Tibial nerve (tissue), 4 donors: ENCODE measurements around the gene FOXP4. TPM values are rescaled to one million over a fixed set of nuclear protein-coding genes. Genes with fewer than 3 reads are reported as not detected.

Source experiments
- DNase-seq, 2 donors: peaks; one replicate each; pipeline ENCODE4 v3.0.0-alpha.2; 2019; ENCODE audit warnings: low spot score in 2 of 2
- H3K27ac ChIP-seq, 4 donors: fragments of 200-600 bp; sonication (generic) in 3 of 4; one replicate each; pipeline ENCODE4 v1.5.1; 2017 to 2019; ENCODE audit warnings: mild to moderate bottlenecking in 1 of 4
- H3K27me3 ChIP-seq, 2 donors: fragments of 200-600 bp; sonication (generic) in 1 of 2; one replicate each; pipeline versions ENCODE4 v1.5.1 to v1.6.0; 2017 to 2019
- H3K36me3 ChIP-seq, 3 donors: fragments of 200-600 bp; sonication (generic); one replicate each; pipeline ENCODE4 v1.5.1; 2018 to 2019
- H3K4me1 ChIP-seq, 4 donors: fragments of 200-600 bp; sonication (generic) in 3 of 4; one replicate each; pipeline ENCODE4 v1.5.1; 2017 to 2019
- H3K4me3 ChIP-seq, 4 donors: fragments of 200-600 bp; sonication (generic) in 3 of 4; one replicate each; pipeline ENCODE4 v1.5.1; 2017 to 2019; ENCODE audit warnings: mild to moderate bottlenecking in 1 of 4, moderate library complexity in 1 of 4
- H3K9me3 ChIP-seq, 4 donors: fragments of 200-600 bp; sonication (generic) in 3 of 4; one replicate each; pipeline ENCODE4 v1.5.1; 2017 to 2019
- EP300 ChIP-seq, 2 donors: sonication (generic); formaldehyde crosslinking; IDR thresholded peaks; one replicate each; pipeline ENCODE4 v1.6.1; 2017; ENCODE audit warnings: antibody characterized with exemption in 2 of 2, mild to moderate bottlenecking in 1 of 2
- POLR2A ChIP-seq, 2 donors: fragments of 450-650 bp; IDR thresholded peaks; one replicate each; pipeline ENCODE4 v1.6.1; 2017; ENCODE audit warnings: antibody characterized with exemption in 2 of 2, mild to moderate bottlenecking in 2 of 2, moderate library complexity in 2 of 2
- WGBS, 2 donors: methylation state at CpG; one replicate each; pipeline ENCODE4 v1.1.5; 2018; 5-methylcytosine and 5-hydroxymethylcytosine counted together
- total RNA-seq, 4 donors: library from RNA; depleted of rRNA; stranded (reverse); fragments of >200 nt; gene quantifications; one replicate each; pipeline ENCODE4 v1.1.0, GENCODE V29; 2016
- TF ChIP-seq, protein P1 (sequence below), 5 experiments: fragments of 200-600 bp in 3 of 5; fragments of 450-650 bp in 2 of 5; sonication (generic) in 3 of 5; IDR thresholded peaks; one replicate each; pipeline ENCODE4 v1.5.1; 2016 to 2019; ENCODE audit warnings: antibody characterized with exemption in 5 of 5, mild to moderate bottlenecking in 3 of 5, moderate library complexity in 2 of 5

Gene FOXP4
- total RNA-seq, 4 donors from 2014 or later = 11.1 to 16.2 (median 14.7) TPM

DNA sequence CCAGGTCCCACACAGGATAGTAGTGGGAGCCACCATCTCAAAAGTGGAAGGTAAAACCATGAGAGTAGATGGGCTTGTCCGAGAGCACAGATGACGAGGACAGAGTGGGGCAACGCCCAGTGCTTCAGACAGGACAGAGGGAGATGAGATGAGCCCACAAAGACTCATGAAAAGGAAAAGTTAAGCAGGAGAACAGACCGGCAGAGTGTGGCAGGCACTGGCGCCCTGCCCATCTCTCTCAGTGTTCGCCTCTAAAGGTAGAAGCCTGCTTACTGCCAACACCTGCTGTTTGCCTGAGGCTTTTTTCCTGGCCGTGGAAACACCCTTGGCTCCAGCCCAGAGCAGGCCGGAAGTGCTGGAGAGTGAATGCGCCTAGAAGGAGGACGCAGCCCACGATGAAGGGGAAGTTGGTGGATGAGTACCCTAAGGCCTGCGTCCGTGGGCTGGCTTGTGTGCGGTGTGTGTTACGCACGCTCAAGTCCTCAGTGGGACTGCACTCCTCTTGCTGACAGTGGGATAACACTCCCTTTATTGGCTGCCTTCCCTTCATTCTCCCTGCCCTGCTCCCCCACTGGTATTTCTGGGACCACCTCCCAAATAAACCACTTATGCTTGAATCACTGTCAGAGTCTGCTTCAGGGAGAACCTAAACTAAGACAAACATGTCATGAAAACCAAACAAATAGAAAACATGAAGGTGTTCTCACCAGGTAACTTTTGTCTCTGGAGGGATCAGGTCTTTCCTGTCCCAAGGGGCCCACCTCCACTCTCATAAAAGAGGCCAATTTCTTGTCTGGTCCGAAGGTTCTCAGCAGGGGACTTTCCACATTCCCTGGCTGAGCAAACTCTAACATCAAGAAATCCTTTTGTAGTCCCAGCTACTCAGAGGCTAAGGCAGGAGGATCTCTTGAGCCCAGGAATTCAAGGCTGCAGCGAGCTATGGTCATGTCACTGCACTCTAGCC lies 9.1 kb upstream of the FOXP4 start:
- no peak overlapping the region for H3K27ac ChIP-seq
- H3K36me3 ChIP-seq = no peaks in the 10 kb centered on the region
- H3K4me1 ChIP-seq = peaks cover 0 to 20% (median 3%) of the 10 kb centered on the region in 4 donors
- no peak overlapping the region for H3K4me3 ChIP-seq
- H3K27me3 ChIP-seq = no peaks in the 10 kb centered on the region
- TF ChIP-seq, protein P1, sequence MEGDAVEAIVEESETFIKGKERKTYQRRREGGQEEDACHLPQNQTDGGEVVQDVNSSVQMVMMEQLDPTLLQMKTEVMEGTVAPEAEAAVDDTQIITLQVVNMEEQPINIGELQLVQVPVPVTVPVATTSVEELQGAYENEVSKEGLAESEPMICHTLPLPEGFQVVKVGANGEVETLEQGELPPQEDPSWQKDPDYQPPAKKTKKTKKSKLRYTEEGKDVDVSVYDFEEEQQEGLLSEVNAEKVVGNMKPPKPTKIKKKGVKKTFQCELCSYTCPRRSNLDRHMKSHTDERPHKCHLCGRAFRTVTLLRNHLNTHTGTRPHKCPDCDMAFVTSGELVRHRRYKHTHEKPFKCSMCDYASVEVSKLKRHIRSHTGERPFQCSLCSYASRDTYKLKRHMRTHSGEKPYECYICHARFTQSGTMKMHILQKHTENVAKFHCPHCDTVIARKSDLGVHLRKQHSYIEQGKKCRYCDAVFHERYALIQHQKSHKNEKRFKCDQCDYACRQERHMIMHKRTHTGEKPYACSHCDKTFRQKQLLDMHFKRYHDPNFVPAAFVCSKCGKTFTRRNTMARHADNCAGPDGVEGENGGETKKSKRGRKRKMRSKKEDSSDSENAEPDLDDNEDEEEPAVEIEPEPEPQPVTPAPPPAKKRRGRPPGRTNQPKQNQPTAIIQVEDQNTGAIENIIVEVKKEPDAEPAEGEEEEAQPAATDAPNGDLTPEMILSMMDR (IDR thresholded peaks at IDR 0.05) = no peak
- WGBS, 2 donors = 50 to 62% methylated on average over 18 of the region's 18 CpGs
- no peak for DNase-seq
- H3K9me3 ChIP-seq = no peaks in the 10 kb centered on the region

- DNase-seq = no peak
- H3K27me3 ChIP-seq = no peaks in the 10 kb centered on the region
- H3K4me3 ChIP-seq = no peak overlapping the region
- no peaks in the 10 kb centered on the region for H3K9me3 ChIP-seq
- TF ChIP-seq, protein P1 (IDR thresholded peaks at IDR 0.05) = no peak
- TF ChIP-seq POLR2A (IDR thresholded peaks at IDR 0.05) (no peak), EP300 (IDR thresholded peaks at IDR 0.05) (no peak)
- no peak overlapping the region for H3K27ac ChIP-seq
- WGBS, 2 donors = 59 to 70% methylated on average over 2 of the region's 2 CpGs
- peaks cover 0 to 13% (median 0%) of the 10 kb centered on the region in 4 donors for H3K4me1 ChIP-seq
- H3K36me3 ChIP-seq = no peaks in the 10 kb centered on the region
These were observed 7.5 kb upstream of the FOXP4 start for GRCh38 chr6:41538556-41539182.

DNA sequence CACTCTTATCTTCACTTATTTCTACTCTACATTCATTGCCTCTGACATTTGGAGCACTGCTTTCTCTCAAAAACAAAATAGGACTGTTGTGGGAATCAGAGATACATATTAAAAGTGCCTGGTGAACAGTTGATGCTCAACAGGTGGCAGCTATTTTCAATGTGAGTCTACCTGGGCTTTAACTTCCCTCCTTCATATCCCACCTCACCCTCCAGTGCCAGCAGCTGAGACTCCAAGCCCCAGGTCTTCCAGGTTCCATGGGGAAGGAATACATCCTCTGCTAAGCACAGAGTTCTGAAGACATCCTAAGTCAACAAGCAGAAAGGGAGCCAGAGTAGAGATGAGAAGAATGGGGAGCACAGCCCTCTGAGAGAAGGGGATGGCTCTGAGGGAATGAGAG lies 7.0 kb upstream of the FOXP4 start:
- no peaks in the 10 kb centered on the region for H3K27me3 ChIP-seq
- no peak overlapping the region for H3K27ac ChIP-seq
- H3K9me3 ChIP-seq = no peaks in the 10 kb centered on the region
- peaks cover 0 to 13% (median 0%) of the 10 kb centered on the region in 4 donors for H3K4me1 ChIP-seq
- no peak for DNase-seq
- no peaks in the 10 kb centered on the region for H3K36me3 ChIP-seq
- TF ChIP-seq EP300 (IDR thresholded peaks at IDR 0.05) (no peak), POLR2A (IDR thresholded peaks at IDR 0.05) (no peak)
- TF ChIP-seq, protein P1 (IDR thresholded peaks at IDR 0.05) = no peak
- no peak overlapping the region for H3K4me3 ChIP-seq

DNA sequence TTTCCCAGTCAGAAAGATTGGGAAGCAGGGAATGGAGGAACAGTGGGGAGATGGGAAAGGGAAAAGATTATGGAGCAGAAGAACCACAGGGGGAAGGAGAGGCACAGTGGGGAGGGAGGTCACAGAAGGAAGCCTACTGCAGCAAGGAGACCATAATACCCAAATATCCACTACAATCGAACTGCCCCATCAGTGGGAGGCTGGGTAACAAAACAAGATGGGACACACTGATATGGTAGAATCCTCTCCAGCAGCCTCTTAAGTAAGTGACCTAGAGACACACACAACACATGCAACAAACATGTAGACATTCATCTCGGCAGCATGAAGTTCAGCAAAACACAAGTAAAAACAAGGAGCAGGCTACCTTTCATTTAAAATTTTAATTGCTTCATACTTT lies 4.8 kb upstream of the FOXP4 start:
- H3K4me1 ChIP-seq = peaks cover 0 to 25% (median 4%) of the 10 kb centered on the region in 4 donors
- 77 to 93% methylated on average over 2 of the region's 2 CpGs for WGBS, 2 donors
- DNase-seq = no peak
- no peaks in the 10 kb centered on the region for H3K36me3 ChIP-seq
- no peaks in the 10 kb centered on the region for H3K9me3 ChIP-seq
- no peak overlapping the region for H3K4me3 ChIP-seq
- TF ChIP-seq POLR2A (IDR thresholded peaks at IDR 0.05) (no peak), EP300 (IDR thresholded peaks at IDR 0.05) (no peak)
- TF ChIP-seq, protein P1 (IDR thresholded peaks at IDR 0.05) = no peak
- no peaks in the 10 kb centered on the region for H3K27me3 ChIP-seq
- H3K27ac ChIP-seq = no peak overlapping the region

DNA sequence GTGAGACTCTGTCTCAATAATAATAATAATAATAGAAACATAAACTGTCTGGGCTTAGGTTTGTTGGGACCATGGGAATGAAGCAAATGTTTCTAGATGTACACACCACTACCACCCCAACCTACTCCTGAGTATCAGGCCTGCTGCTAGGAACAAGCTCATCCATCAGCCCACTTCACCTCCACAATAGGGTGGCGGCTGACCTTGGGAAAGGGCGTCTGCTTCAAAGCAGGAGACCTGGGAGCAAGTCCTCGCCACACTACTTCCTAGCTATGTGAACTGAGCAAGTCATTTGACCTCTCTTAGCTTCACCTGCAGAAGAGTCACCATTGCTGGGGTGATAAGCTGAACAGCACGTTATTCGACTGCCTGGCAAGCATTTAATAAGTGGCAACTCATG lies 3.1 kb upstream of the FOXP4 start:
- TF ChIP-seq, protein P1 (IDR thresholded peaks at IDR 0.05) = no peak
- no peak for TF ChIP-seq POLR2A (IDR thresholded peaks at IDR 0.05)
- TF ChIP-seq EP300 (IDR thresholded peaks at IDR 0.05) = no peak
- Histone ChIP-seq H3K27me3 (no peaks in the 10 kb centered on the region), H3K27ac (no peak overlapping the region), H3K36me3 (no peaks in the 10 kb centered on the region), H3K4me3 (no peak overlapping the region), H3K4me1 (peaks cover 0 to 25% (median 4%) of the 10 kb centered on the region in 4 donors), H3K9me3 (no peaks in the 10 kb centered on the region)
- DNase-seq = no peak
- WGBS, 2 donors = 88 to 94% methylated on average over 5 of the region's 5 CpGs
